Measurements from ENCODE around the gene P2RY6. TPM values are rescaled to one million over a fixed set of nuclear protein-coding genes. Genes with fewer than 3 reads are reported as not detected.

Gene P2RY6
- total and polyA plus RNA-seq, 7 donors: 1.2 to 5.5 (median 2.5) TPM; not detected in 1

GRCh38 chr11:73297231-73297590 is 25.1 kb downstream of the P2RY6 start:
- no peaks in the 10 kb centered on the region for H3K9me3 ChIP-seq
- intact Hi-C loops (cut with DNase I): no loop called here
- no peak overlapping the region for H3K4me3 ChIP-seq
- no peak overlapping the region for H3K27ac ChIP-seq
- 93 to 95% methylated on average over 18 of the region's 18 CpGs for WGBS, 2 donors
- H3K4me1 ChIP-seq: peaks cover 0 to 7% (median 5%) of the 10 kb centered on the region in 4 donors
- TF ChIP-seq EP300 (IDR thresholded peaks at IDR 0.05) (no peak), POLR2A (IDR thresholded peaks at IDR 0.05) (no peak), CTCF (IDR thresholded peaks at IDR 0.05) (no peak), POLR2AphosphoS5 (IDR thresholded peaks at IDR 0.05) (no peak)
- no peaks in the 10 kb centered on the region for H3K36me3 ChIP-seq
- H3K27me3 ChIP-seq: no peaks in the 10 kb centered on the region
- DNase-seq: no peak

- intact Hi-C loops (cut with DNase I): no loop called here
- Histone ChIP-seq H3K4me1 (peaks cover 0 to 7% (median 5%) of the 10 kb centered on the region in 4 donors), H3K4me3 (no peak overlapping the region), H3K27me3 (no peaks in the 10 kb centered on the region), H3K36me3 (no peaks in the 10 kb centered on the region), H3K27ac (no peak overlapping the region), H3K9me3 (no peaks in the 10 kb centered on the region)
- 74 to 87% methylated on average over 3 of the region's 3 CpGs for WGBS, 2 donors
- no peak for TF ChIP-seq CTCF (IDR thresholded peaks at IDR 0.05)
- TF ChIP-seq POLR2AphosphoS5 (IDR thresholded peaks at IDR 0.05): no peak
- no peak for TF ChIP-seq POLR2A (IDR thresholded peaks at IDR 0.05)
- TF ChIP-seq EP300 (IDR thresholded peaks at IDR 0.05): no peak
- no peak for DNase-seq
Observed at GRCh38 chr11:73297702-73298101, 25.6 kb downstream of the P2RY6 start.

GRCh38 chr11:73298233-73298632 is 26.1 kb downstream of the P2RY6 start:
- intact Hi-C loops (cut with DNase I): no loop called here
- peaks cover 0 to 7% (median 5%) of the 10 kb centered on the region in 4 donors for H3K4me1 ChIP-seq
- no peaks in the 10 kb centered on the region for H3K9me3 ChIP-seq
- no peak overlapping the region for H3K4me3 ChIP-seq
- no peak overlapping the region for H3K27ac ChIP-seq
- TF ChIP-seq CTCF (IDR thresholded peaks at IDR 0.05): no peak
- TF ChIP-seq POLR2AphosphoS5 (IDR thresholded peaks at IDR 0.05): no peak
- TF ChIP-seq EP300 (IDR thresholded peaks at IDR 0.05): no peak
- TF ChIP-seq POLR2A (IDR thresholded peaks at IDR 0.05): no peak
- no peaks in the 10 kb centered on the region for H3K36me3 ChIP-seq
- DNase-seq: no peak
- no peaks in the 10 kb centered on the region for H3K27me3 ChIP-seq
- 85 to 86% methylated on average over 5 of the region's 5 CpGs for WGBS, 2 donors

- peaks cover 0 to 7% (median 5%) of the 10 kb centered on the region in 4 donors for H3K4me1 ChIP-seq
- no peaks in the 10 kb centered on the region for H3K9me3 ChIP-seq
- TF ChIP-seq CTCF (IDR thresholded peaks at IDR 0.05): no peak
- TF ChIP-seq EP300 (IDR thresholded peaks at IDR 0.05): no peak
- no peak for TF ChIP-seq POLR2AphosphoS5 (IDR thresholded peaks at IDR 0.05)
- H3K36me3 ChIP-seq: no peaks in the 10 kb centered on the region
- WGBS, 2 donors: 92% methylated on average over 10 of the region's 10 CpGs
- H3K27me3 ChIP-seq: no peaks in the 10 kb centered on the region
- no peak overlapping the region for H3K27ac ChIP-seq
- intact Hi-C loops (cut with DNase I): no loop called here
- DNase-seq: no peak
- H3K4me3 ChIP-seq: no peak overlapping the region
Observed at GRCh38 chr11:73299751-73300150, 27.6 kb downstream of the P2RY6 start.
